HT-29 (cell line): ENCODE measurements around the gene PKNOX2. TPM values are rescaled to one million over a fixed set of nuclear protein-coding genes. Genes with fewer than 3 reads are reported as not detected.

Experiments used
- DNase-seq: peaks from one replicate; pipeline ENCODE4 v3.0.0-alpha.2; 2015; ENCODE audit warnings: low spot score
- small RNA-seq: library from RNA; depleted of rRNA; stranded (forward); fragments of <200 nt; gene quantifications from one replicate; pipeline ENCODE3, GENCODE V24; 2014
- total RNA-seq: library from RNA; depleted of rRNA; stranded (reverse); fragments of >200 nt; shearing (Covaris generic); gene quantifications from 2 replicates; pipeline ENCODE4 v1.2.3, GENCODE V29; 2014; rRNA removed

Gene PKNOX2
- total RNA-seq, 1 experiment from 2014 or later, result not detected

GRCh38 chr11:125468025-125468424 lies 303.5 kb downstream of the PKNOX2 start:
- no peak for DNase-seq

- no peak for DNase-seq
Observed at GRCh38 chr11:125468852-125469251, 304.3 kb downstream of the PKNOX2 start.

- DNase-seq, result no peak
Observed at GRCh38 chr11:125470355-125470754, 305.8 kb downstream of the PKNOX2 start.

- no peak for DNase-seq
Observed at GRCh38 chr11:125476721-125477120, 312.2 kb downstream of the PKNOX2 start.

- no peak for DNase-seq
Observed at GRCh38 chr11:125479137-125479536, 314.6 kb downstream of the PKNOX2 start.

- DNase-seq, result no peak
Observed at GRCh38 chr11:125481531-125481930, 317.0 kb downstream of the PKNOX2 start.

Small RNA genes within 50 kb of the gene (small RNA-seq; reads per million reads assigned to genes)
- not detected for gene RNU6-321P

Other genes with a start within 250 kb of the PKNOX2 start
- not detected in 2 replicates for gene HEPN1, start 245.5 kb upstream of the PKNOX2 start, total RNA-seq
- not detected in 2 replicates for gene HEPACAM, start 228.7 kb upstream of the PKNOX2 start, total RNA-seq
- 1.2 and 1.3 TPM in 2 replicates for gene CCDC15, start 210.5 kb upstream of the PKNOX2 start, total RNA-seq
- gene SLC37A2, start 101.4 kb upstream of the PKNOX2 start, total RNA-seq, result 0.23 and 0.55 TPM in 2 replicates
- gene TMEM218, start 53.1 kb upstream of the PKNOX2 start, total RNA-seq, result 20.9 and 26.1 TPM in 2 replicates